T follicular helper cell (primary cell): Measurements from ENCODE around the gene SLC27A4.

ENCODE experiments used
- DNase-seq: peaks from one replicate; pipeline ENCODE4 v3.0.0-alpha.2; 2020; ENCODE audit warnings: low read depth

Gene SLC27A4

DNA sequence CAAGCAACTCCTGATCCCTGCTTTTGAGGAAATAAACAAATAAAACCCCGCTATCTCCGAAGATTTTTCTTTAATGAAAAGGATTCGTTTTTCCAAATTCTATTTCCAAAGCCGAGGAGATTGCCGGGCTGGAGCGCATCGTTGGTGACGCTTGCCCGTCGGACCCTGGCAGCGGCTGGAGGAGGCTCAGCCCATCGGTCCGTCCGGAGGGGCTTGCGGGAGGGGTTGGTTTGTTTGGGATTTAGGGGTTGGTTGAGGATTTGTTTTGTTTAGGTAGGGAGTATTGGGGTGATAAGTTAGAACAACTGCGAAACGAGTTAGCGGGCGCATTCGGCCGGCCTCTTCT lies 51.6 kb downstream of the SLC27A4 start:
- no peak for DNase-seq

DNA sequence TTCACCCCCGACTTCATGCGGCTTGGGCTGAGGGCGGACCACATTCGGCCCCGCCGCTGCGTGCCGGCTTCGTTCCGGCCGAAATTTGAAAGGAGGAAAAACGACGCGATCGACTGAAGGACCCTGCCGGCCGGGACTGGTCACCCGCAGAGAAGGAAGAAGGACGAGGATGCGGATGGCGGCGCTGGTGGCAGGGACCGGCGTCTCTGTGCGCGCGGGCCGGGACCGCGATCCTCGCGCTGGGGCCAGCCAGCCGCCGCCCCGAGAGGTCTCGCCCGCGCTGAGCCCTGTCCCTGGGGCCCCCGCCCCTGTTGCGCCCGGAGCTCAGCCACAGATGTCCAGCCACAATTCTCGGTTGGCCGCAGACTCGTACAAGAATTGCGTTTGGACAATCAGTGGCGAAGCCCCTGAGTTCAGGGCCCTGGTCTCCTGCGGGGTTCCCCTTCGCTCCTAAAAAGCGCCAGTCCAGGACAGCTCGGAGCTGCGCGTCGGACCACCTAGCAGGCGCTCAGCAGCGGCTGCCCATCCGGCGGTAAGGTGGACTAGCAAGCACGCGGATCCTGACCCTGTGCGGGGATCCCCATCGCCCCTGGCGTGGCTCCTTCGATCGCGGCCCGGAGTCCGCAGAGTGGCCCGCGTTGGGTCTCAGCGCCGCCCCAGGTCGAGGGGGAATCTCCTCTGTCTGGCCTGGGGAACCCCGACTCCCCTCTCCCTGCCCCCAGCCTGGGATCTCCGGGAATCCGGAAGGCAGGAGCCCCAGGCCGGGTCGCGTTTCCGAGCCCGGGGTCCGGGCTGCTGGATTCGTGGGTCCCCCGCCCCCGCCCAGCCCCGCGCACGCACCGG lies 52.2 kb downstream of the SLC27A4 start:
- no peak for DNase-seq

DNA sequence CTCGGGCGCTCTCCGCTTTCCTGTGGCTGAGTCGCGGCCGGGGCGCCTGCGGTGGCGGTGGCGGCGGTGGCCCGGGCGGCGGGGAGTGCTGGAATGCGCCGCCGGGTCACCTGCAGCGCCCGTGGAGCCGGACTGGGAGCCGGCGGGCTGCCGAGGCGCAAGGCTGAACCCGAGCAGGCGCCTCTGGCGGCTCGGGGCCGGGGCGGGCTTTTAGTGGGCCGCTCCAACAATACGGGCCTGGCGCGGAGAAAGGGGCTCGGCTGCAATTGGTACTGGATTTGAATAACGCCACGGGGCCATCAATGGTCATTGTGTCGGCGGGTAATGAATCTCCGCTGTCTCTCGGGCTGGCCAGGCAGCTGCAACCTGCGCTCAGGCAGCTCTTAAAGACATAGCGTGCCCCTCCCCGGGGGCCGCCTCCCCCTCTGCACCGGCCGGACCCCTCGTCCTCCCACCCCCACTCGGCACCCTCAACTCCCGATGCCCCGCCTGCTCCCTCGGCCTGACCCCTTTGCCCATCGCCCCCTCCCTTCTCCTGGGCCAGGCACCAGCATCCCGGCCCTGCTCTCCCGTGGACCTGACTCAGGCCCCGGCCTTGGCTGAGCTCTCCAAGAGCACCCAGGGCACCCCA lies 52.9 kb downstream of the SLC27A4 start:
- no peak for DNase-seq

DNA sequence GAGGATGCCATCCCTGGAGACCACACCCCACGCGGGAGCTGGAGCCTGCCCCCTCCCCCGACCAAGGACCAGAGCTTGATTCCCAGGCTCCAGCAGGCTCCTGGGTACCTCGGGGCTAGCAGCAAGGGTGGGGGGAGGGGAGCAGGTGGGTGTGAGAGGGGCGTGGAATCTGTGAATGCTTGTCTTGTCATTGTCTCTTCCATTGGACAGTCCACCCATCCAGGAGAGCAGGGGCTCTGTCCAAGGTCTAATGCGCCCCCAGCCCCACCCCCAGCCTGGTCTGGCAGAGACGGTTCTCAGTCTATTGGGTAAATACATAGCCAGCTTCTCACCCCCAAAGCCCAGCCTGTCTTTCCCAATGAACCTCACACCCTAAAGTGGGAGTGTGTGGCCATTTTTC lies 53.6 kb downstream of the SLC27A4 start:
- no peak for DNase-seq

DNA sequence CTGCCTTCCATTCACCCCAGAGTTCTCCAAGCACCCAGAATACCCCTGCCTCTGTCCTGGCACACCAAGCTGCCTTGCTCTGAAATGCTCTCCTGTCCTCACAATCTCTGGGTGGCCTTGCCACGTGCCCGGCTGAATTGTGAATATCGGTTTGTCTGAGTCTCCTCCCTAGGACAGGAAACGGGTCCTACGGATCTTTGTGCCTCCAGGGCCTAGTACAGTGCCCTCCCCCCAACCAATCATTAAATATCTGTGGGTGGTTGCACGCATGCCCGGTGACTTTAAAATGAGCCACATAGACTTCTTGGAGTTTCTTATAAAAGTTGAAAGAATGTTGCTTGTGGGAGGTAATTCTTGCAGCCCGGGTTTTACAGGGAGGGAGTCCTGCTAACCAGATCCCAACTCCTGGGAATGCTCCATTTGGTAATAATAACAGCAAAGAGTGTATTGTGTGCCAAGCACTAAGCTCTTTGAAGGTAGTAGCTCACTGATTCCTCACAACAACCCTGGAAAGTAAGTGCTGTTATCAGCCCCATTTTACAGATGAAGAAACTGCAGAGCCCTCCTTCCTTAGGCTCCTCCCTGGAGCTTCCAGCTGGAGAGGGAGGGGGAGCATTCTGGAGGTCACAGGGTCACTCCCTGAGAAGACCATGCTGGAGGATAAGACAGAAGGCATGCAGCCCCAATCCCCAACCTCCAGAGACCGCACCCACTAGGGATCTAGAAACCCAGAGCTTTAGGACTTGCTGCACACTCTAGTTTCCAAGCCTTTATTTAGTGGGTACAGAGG lies 54.2 kb downstream of the SLC27A4 start:
- DNase-seq: no peak

DNA sequence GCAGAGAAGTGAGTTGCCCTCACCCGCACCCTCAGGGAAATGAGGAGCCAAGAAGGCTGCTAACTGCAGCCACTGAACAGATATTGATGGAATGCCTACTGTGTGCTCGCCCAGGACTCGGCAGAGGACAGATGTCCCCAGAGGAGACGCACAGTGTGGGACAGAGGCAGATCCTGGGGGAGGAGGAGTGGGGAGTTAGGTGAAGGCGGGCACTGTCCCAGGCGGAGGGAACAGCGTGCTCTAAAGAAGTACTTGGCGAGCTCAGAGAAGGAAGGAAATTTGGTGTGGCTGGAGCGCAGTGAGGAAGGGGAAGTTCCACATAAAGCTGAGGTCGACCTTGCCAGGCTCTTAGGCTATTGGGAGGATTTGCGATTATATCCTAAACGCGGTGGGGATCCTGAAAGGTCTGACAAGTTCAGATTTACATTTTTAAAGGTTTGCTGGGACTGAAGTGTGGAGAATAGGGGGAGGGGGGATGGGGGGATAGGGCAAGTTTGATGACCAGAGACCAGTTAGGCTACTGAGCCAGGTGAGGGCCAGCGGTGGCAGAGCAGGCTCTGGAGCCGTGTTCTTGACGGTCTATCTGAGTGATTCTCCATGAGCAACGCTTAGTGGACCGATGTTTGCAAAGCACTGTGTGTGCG lies 56.8 kb downstream of the SLC27A4 start:
- DNase-seq: no peak

DNA sequence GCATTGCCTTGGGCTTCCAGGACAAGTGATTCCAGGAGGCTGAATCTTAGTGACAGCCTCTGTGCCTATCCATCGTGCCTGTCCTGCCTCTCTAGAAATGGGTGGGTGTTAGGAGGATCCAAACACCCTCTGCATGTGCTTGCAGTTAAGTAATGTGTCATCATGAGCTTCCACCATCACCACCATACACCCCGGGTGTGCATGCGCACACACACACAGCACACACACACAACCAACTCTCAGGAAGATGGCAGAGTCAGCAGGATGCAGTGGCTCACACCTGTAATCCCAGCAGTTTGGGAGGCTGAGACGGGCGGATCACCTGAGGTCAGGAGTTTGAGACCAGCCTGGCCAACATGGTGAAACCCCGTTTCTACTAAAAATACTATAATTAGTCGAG lies 57.5 kb downstream of the SLC27A4 start:
- DNase-seq: no peak

DNA sequence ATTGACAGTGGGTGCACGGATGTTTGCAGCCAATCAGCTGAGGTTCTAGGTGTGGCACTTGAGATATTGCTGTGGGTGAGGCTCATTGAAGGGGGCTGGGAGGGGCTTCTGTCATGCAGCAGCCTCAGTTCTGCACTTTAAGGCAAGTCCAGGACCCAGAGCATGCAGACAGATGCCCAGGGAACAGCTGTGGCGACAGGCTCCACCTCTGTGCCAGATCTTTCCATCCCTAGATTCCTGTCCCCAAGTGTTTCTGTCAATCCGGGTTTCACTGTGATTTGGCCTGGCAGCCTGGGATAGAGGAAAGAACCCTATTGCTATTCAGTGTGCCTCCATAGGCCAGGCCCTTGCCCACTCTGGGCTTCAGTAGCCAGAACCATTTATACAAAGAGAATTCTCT lies 59.5 kb downstream of the SLC27A4 start:
- DNase-seq: no peak

DNA sequence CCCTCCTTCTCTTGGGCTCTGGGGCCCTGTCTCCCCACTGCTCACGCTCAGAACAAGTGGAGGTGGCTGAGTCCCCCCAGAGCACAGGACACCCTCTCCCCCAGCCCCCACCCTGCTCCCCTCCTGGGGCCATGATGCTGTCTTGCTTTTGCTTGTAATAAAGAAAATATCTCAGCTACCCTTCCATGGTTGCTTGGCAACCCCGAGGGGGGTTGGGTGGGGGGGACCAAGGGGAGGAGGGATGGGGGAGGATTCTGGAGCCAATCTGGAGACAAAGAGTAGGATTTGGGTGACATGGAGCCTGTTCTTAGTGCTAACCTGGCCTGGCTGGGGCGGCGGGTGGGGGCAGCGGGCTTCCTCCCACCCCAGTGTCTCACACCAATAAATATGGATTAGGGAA lies 64.2 kb downstream of the SLC27A4 start:
- no peak for DNase-seq

DNA sequence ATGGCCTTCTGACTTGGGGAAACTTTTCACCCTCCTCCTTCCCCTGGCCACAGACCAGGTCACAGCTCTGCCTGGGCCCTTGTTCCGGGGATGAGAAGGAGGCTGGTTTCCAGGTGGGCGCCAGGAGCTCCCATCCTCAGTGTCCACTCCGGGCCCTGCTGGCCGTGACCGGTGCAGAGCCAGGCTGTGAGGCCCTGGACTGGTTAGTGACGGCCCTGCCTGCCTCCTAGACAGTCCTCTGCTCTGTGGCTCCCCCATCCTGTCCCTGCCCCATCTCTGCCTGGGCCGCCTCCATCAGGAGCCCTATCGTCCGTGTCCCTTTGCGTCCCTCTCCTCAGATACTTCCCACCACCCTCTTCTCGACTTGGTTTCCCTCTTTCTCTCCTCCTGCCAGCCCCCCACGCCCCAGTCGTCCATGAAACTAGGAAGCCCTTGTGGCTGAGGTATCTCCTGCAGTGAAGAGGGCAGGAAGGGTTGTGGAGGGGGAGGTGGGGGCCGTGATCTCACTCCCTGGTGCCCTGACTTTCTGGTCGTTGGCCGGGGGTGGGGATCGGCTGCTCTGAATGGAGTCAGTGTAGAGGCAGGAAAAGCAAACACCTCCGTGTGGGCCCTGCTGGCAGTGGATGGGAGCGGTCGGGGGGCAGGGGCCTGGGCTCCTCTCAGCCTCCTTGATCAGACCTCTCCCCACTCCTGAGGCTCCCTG lies 64.9 kb downstream of the SLC27A4 start:
- DNase-seq: no peak

DNA sequence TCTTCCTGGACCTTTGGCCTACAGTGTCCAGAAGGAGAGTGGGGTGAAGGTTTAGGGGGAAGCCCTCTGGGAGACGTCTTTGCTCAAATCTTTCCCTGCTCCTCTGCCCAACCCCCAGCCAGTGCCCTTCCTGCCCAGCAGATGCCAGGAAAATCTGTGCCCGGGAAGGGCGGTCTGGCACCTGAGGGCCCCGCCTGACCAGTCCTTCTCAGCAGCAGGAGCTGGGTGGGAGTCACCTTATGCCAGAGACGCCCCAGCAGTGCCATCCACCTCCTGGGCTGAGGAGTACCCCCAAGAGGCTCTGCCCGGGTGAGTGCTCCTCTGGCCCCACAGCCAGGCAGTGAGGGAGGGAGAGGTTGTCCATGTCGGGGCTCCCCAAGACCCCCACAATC lies 65.4 kb downstream of the SLC27A4 start:
- no peak for DNase-seq

DNA sequence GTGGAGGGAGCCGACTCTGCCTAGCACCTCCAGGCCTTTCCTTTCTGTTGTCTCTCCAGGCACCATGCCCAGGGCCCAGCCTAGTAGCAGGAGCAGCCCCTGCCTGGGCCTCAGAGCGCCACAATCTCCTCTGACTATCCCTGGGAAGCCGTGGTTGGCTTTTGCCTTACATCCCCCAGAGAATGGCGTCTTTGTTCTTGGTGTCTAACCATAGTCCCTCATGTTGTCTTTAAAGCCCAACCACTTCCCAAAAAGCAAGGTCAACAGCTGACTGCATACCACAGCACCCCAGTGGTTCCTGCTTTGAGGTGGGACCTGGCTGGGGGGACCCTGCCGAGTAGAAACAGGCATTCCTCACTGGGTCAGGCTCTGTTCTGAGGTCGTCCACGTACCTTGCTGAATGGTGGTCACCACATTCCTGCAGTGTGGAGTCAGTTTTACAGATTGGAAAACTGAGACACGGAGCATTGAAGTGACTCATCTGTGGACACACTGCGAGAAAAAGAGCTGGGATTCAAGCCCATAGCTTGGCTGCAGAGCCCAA lies 66.6 kb downstream of the SLC27A4 start:
- DNase-seq: no peak

DNA sequence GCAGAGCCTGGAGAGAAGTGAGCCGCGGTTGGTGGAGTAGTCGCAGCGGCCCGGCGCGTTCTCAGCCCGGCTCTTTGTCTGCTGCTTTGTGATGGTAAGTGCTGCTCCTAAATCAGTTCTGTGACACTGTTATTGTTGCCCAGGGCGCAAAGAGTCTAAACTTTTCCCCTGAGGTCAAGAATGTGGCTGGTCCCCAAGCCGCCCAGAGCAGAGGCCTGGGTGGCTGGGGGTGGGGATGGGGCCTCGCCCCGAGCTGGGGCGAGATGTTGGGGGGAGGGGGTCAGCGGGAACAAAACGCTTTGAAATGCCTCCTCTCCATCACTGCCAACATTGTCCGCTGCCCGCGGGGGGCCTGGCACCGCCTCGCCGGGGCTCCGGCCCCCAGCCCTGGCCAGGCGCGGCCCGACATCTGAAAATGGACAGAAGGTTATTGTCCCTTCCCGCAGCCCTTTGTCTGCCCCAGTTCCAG lies 68.7 kb downstream of the SLC27A4 start:
- no peak for DNase-seq

DNA sequence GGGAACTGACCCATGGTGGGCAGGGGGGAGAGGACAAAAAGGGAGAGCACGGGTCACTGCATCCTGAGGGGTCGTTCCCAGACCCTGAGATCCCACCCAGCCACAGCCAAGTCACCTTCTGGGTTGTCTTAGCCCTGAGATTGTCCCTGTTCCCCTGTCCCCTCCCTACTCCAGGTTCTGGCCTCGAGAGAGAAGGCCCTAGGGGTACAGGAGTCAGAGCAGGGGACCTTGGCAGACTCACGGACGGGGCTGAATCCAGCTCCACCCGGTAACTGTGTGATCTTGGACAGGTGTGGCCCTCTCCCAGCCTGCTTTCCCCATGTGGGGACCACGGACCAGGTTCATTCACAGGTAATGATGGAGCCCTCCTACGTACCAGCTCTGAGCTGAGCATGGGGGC lies 69.1 kb downstream of the SLC27A4 start:
- DNase-seq: no peak

DNA sequence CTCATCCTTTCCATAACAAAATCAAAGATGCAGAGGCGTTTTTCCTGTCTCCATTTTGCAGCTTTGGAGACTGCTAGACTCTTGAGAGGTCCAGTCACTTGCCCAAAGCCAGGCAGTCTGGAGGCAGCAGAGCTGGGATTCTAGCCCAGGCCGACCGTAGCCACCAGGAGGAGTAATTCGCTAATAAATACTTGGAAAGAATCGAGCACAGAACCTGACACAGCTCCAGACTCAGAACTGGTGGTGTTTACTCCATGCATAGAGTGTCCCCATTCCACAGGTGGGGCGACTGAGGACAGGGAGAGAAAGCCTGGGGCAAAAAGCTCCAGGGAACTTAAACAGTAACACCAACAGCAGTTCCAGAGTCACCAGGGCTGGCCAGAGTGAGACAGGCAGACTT lies 69.7 kb downstream of the SLC27A4 start:
- DNase-seq: no peak
